ENCODE data around the gene HNRNPM.

DNA sequence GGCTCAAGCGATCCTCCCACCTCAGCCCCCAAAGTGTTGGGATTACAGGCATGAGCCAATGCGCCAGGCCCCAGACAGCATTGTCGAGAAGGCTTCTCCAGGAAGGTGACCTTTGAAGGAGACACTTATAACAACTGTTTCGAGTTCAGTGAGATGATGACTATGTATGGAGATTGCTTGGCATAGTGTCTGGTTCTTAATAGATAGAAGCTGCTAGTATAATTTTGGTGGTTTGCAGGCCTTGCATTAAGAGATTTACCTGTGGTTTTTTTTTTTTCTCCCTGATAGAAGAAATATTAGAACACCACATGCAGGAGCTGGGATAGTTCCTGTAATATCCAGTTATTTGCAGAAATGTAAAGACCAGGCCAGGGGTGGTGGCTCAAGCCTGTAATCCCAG lies 28.0 kb upstream of the HNRNPM start:
- TF ChIP-seq POLR2A (IDR thresholded peaks at IDR 0.05; ENCODE audit: low read length) (no peak), GATA1 (IDR thresholded peaks at IDR 0.05; ENCODE audit: low read depth, low read length) (no peak)

Data from erythroblast (primary cell).